ENCODE results near the gene LRP5.
"Not testable (repeated sequence)": the region's sequence is repeated elsewhere in the genome, so short reads cannot be mapped to it uniquely, and the experiment has no call there.

LRP5 gene

DNA sequence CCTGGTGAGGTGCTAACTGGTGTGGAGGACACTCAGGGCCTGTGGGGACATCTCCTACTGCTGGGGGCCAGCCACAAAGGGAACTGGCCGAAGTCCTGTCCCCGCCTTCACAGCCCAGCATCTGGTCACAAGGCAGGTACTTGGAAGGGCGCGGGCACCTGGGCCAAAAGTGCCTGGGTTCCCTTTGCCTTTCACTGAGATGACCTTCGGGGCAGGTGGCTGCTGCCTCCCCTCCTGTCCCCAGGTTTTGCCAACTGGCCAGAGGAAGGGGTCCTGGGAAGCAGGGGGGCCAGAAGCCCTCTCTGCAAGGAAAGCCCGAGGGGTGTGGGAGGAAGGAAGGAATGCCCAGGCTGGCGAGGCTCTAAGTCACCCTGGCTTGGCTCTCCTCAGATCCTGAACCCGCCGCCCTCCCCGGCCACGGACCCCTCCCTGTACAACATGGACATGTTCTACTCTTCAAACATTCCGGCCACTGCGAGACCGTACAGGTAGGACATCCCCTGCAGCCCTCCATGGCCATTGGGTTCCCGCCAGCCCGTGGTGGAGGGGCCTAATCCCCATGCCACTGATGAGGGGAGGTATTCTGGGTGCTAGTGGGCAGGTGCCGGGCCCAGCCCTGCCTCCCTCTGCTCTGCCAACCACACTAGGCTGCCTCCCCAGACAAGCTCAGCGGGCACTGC, 133.8 kb downstream of the LRP5 start:
- no peak for DNase-seq

DNA sequence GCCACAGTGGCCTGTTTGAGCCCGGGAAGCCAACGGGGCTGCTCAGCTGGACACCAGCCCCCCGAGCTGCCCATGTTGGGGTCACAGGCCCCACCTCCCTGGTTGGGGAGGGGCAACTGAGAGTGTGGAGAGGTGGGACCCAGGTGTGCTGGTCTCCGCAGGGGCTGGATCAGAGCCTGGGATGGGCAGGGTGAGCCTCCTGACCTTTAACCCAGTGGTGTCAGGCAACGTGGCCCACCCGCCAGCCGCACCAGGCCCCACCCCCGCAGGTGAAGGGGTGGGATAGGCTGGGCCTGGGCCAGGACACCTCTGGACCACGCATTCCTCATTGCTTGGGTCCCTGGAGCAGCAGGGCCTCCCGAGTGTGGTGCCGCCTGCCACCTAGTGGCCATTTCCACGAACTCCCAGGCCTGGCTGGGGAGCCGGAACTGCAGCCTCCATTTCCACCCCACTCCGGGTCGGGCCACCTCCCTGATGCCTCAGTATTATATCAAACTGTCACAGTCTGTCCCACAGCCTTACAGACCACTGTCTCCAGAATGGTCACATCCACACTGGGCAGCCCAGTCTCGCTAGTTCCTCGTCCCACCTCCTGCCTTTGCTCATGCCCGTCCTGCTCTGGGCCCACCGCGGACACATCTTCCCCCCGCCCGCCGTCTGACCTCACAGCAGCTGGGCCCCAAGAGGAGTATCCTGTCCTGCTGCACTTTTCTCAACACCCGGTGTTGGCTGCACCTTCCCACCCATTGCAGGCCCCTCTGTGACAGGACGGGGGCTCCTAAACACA, 134.8 kb downstream of the LRP5 start:
- peak; percentile 90 for DNase-seq

DNA sequence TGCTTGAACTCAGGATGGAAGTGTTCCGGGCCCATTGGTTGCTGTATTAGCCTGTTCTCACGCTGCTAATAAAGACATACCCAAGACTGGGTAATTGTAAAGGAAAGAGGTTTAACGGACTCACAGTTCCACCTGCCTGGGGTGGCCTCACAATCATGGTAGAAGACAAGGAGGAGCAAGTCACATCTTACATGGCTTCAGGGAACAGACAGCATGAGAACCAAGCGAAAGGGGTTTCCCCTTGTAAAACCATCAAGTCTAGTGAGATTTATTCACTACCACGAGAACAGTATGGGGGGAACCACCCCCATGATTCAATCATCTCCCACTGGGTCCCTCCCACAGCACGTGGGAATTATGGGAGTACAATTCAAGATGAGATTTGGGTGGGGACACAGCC, 135.5 kb downstream of the LRP5 start:
- not testable (repeated sequence) for DNase-seq

DNA sequence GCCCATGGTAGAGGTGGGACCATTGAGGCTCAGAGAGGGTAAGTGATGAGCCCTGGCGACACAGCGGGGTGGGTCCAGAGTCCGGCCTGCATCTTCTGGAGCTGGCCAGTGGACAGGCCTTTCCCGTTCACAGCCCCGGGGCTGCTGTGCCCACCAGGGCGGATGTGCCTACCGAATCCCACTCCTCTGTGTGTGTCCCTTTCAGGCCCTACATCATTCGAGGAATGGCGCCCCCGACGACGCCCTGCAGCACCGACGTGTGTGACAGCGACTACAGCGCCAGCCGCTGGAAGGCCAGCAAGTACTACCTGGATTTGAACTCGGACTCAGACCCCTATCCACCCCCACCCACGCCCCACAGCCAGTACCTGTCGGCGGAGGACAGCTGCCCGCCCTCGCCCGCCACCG, 136.2 kb downstream of the LRP5 start:
- no peak for DNase-seq

DNA sequence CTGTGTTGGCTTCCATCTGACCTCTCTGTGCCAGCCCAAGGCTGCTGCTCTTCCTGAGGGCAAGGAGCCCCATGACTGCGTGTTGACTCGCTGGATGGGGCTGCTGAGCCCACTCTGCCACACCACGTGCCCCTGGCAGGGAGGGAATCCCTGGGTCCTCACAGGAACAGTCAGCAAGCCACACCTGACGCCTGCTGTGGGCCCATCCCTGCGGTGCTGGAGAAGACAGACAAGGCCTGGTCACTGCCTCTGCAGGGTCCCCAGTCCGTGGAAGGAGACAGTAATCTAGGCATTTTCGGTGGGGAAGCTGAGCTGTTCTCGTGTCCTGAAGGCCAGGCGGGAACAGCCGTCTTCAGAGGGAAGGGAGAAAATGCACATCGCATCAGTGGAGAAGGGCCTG, 137.6 kb downstream of the LRP5 start:
- DNase-seq, result no peak

DNA sequence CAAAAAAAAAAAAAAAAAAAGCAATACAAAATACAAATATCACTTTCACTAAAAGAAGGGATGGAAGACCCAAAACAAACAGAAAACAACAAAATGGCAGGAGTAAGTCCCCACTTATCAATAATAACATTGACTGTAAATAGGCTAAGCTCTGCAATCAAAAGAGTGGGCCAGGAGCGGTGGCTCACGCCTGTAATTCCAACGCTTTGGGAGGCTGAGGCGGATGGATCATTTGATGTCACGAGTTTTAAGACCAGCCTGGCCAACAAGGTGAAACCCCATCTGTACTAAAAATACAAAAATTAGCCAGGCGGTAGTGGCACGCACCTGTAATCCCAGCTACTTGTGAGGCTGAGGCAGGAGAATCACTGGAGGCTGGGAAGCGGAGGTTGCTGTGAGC, 138.3 kb downstream of the LRP5 start:
- no peak for DNase-seq

DNA sequence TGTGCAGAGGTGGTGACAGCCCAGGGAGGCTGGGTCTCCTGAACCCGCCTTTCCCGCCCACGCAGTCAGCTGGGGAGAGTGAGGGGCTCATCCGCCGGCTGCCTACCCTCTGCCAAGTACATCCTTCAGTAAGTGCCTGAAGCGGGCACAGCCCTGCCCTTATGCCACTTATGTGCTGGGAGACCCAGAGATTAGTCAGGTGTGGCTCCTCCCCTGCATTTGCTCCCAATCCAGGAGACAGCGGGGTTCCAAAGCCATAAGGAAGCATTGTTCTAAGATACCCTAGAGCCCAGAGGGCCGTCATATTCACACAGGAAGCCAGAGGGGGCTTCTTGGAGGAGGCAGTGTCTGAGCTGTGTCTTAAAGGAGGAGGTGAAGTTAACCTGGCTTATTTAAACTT, 142.4 kb downstream of the LRP5 start:
- DNase-seq, result no peak

DNA sequence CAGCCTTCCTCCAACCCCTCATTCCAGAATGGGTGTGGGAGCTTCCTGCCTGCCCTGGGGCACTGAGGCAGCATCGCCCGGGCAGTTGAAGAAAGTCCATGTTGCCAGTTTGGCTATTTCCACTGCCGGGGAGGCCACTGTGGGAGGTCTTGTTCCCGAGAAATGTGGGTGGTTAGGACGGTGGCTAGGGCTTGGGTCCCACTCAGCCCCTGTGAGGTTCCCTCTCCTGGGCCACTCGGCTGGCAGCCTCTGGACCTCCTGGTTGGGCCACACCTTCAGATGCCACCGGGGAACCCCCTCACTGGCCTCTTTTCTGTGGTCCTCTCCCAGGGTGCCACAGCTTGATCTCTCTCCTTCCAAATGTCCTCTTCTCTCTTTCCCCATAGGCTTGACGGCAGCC, 143.1 kb downstream of the LRP5 start:
- no peak for DNase-seq

DNA sequence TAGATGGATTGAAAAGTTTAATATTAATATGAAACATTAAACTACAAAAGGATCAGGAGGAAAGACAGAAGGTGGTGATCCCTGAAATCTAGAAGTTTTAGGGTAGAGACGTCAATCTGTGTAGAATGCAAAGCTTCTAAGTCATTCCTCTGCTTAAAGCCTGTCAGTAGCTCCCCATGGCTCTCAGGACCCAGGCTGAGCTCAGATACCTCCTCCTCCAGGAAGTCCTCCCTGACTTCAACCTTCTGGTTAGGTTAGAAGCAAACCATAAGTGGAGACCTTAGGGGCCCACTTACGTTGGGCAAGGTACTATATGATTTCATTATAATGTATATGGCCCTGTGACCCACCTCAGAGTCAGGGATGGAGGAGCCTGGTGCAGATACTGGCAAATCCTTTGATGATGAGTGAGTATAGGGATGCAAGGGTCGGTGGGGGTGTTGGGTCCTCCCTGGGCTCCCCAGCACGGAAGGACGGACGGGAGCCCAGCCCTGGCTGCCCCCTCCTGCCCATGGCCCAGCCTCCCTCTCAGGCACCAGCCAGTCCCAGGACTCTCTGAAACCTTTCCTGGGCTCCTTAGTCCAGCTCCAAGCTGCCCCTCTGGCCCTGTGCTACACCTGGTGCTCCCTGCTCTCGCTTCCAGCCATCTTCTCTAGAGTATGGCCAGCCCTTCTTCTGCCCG, 145.0 kb downstream of the LRP5 start:
- no peak for DNase-seq

DNA sequence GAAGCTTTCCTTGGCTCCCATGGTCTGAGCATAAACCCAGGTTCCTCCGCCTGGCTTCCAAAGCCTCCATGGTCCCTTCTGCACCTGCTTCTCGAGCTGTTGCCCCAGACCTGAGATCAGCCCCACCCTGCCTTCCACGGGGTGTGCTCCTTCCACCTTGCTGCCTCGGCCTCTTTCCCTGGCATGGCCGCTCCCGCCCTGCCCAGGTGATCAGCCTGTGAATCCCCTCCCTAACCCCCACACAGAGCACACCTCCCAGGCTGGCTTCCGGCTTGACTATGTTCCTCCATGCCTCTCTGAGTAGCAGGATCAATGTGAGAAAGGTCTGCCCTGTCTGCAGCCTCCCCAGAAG, 145.5 kb downstream of the LRP5 start:
- DNase-seq, result no peak

DNA sequence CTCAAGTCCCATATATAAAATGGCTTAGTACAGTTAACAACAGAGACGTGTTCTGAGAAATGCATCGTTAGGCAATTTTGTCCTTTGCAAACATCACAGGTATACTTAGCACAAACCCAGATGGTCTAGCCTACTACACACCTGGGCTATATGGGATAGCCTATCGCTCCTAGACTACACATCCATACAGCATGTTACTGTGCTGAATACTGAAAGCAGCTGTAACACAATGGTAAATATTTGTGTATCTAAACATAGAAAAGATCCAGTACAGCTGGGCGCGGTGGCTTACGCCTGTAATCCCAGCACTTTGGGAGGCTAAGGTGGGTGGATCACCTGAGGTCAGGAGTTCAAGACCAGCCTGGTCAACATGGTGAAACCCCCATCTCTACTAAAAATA, 145.9 kb downstream of the LRP5 start:
- not testable (repeated sequence) for DNase-seq

DNA sequence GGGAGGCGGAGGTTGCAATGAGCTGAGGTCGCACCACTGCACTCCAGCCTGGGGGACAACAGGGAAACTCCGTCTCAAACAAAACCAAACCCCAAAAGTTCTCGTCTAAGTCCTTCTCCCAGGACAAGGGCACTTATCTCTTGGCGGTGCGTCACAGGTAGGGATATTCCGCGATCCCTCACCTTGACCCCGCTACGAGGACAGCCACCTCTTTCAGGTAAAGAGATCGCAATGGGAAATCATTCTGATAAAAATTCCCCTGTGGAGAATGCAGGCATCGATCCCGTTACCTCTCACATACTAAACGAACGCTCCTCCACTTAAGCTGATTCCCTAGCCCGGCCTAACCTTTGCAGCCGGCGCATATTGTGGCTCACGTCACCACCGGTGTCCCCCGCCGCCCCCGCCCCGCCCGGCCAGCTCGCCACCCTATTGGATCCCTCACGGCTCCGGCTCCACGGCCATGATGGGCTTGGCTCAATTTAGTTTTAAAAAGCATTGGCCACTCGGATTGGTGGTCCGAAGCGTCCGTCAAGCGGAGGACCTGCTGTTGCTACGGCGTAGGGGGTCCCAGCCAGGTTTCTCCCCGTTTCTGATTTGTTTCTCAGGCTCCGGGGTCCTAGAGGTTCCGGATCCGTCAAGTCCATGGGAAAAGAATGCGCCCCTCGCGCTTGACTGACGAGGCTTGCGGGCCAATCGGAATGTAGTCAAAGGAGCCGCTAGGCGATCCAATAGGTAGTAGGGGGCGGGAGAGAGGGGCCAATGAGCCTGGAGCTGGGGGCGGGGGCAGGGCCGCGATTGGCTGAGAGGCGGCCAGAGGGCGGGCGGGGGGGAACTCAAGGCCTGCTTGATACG, 147.7 kb downstream of the LRP5 start:
- peak; percentile 99 for DNase-seq

DNA sequence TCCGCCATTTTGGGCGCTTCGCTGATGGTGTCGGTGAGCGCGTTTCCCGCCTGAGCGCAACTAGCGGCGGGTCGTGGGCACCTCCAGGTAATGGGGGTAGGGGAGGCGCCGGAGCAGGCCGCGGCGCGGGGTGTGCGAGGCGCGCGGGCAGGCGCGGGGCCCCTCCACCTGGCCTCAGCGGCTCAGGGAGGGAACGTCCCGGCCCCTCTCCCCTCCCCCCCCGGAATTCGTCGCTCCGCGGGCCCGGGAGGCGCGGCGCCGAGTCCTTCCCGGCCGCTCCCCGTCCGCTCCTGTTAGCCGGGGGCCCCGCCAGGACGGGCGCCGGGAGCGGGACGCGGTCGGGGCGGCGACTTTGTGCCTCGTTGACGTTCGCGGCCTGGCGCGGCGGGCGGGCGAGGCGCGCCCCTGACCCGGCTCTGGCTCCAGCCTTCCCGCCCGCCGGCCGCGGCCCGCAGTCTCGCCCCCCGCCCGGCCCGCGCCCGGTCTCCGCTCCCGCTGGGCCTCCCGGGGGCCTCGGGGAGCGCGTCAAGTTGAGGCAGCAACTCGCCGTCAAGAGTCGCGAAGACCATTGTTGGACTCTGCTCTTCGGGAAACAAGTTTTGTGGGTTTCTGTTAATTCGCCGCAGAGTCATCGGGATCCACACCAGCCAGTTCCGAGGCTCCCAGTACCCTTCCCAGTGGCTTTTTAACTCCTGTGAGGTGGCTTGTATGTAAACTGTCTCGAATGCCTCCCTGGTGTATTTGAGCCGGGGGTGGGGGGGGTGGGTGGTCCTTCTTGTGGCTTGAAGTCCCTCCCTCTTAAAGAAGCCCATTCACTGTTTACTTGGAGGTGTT, 148.6 kb downstream of the LRP5 start, which contains the start of gene PPP6R3:
PPP6R3 (plus strand) TSS at position 12 of the 834 bp plus-strand sequence. CDS start 76,913 bp downstream, outside the sequence.
- no peak for DNase-seq

DNA sequence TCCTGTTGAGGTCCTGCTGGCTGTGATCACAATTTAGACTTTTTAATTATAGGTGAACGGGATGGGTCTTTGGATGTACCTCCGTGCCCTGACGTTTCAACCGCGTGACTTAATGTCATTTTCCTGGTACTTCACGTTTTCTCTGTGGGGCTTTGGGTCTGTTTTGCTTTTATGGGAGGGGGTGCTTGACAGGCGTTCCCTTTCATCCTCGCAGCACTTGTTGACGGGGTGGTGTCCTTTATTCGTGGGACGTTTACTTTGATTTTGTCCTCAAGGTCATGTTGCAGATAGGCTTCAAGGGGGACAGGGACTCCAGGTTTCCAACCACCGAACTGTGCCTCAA, 149.2 kb downstream of the LRP5 start:
- DNase-seq, result no peak

DNA sequence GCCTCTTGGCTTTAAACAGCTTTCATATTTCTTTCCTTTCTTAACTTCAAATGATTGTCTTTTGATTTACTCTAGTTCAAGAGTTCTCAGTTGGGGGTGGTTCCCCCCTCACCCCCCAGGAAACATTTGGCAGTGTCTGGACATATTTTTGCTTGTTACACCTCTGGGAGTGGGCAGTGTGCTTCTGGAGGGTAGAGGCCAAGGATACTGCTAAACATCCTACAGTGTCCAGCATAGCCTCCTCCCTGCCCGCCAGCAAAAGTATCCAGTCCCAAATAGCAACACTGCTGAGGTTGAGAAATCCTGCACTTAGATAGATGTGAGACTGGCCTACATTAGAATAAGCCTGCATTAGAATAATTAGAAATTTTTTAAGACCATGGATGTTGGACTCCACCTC, 151.3 kb downstream of the LRP5 start:
- DNase-seq, result no peak

DNA sequence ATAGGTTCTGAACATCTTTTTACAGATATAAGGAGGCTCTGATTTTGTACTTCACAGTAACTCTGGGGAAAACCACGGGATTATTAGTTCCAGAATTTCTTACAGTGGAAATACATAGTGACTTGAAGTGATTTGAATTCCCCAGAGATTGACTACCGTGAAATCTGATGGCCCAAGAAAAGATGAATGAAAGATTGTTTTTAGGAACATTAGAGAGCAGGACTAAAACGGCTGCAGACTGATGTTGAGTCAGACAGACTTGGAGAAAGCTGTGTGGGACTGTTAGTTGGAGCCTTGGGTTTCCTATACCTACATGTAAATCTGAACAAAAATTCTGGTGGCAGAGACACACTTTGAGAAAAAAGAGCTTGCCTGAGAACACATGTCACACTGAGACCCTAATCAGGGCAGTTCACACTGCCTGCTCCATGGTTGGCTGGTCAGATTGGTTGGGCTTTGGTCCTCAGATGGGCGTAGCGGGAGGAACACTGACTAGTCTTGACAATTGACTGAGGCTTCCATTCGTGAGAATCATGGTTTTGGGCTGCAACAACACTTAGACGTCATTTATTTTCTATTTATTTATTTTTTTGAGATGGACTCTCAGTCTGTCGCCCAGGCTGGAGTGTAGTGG, 154.9 kb downstream of the LRP5 start:
- DNase-seq, result no peak

DNA sequence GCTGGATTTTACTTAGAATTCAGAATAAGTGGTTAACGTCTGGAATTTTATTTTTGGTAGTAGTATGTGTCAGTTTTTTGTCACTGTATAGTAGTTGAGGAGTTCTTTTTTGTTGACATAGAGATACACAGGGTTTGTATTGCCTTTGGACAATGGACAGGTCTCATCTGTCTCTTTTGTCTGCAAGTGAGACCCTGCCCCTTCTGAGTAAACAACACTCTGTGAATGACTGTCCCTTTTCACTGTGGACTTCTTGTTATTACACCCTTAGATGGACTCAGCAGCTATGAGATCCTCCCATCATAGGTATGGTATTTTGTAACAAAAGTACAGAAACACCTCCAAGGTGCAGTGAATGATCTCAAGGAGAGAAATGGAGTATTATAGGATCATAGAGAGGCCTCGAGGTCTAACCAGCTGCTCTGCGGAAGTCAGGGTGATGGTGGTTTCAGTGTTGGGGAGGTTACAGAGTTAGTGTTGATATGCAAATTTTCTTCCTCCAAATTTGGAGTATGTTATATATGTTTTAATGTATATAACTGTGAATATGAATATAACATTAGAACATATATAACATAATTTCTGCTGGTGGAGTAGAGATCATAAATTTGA, 155.9 kb downstream of the LRP5 start:
- no peak for DNase-seq

DNA sequence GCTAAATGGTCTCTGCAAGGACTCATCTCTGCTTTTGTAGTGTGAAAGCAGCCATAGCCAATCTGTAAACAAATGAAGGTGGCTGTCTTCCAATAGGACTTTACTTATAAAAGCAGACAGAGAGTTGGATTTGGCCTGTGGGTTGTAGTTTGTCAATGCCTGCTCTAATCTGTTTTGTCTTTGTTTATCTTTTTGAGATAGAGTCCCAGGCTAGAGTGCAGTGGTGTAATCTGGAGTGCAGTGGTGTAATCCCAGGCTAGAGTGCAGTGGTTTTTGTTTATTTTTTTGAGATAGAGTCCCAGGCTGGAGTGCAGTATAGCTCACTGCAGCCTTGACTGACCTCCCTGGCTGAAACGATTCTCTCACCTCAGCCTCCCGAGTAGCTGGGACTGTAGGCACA, 156.7 kb downstream of the LRP5 start:
- DNase-seq, result no peak

DNA sequence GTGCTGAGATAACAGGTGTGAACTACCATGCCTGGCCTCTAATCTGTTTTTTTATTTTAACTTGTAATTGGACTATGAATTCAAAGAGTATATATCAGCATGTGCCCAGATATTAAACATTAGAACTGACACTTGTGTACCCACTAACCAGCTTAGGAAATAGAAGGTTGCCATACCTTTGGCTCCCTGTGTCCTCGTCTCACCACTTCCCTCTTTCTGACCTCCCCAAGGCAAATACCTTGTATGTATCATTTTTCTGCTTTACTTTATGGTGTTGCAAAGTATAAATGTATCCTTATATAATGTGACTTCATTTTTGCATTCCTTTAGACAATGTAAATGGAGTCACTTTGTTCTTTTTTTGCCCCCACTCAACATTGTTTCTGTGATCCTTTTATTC, 157.3 kb downstream of the LRP5 start:
- no peak for DNase-seq

DNA sequence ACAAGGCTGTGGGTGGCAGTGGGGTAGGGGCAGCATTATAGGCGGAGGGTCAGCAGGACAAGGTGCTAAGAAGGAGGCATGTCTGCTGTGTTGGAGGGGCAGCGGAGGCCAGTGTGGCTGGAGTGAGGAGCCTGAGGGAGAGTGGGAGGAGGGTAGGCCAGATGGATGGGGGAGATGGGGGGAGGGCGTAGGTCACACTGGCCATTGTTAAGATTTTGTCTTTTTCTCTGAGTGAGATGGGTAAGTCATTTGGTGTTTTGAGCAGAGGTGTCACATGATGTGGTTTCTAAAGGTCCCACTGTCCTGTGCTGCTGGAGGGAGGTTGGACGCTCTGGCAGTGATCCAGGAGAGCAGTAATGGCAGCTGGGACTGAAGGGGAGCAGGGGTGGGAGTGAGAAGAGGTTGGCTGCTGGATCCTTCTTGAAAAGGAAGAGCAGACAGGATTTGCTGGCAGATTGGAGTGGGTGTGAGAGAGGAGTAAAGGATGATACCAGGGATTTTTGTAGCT, 158.0 kb downstream of the LRP5 start:
- no peak for DNase-seq

All from islet precursor cell (in vitro differentiated cells).